B cell (primary cell): ENCODE results near the gene IL20RA. TPM values are rescaled to one million over a fixed set of nuclear protein-coding genes. Genes with fewer than 3 reads are reported as not detected.

Experiments used
- ATAC-seq: fragments of 200-7000 bp; cut with Tn5 transposase; one replicate; pipeline ENCODE4 v1.10.0; 2021; ENCODE audit warnings: low read depth, mild to moderate bottlenecking, moderate number of reproducible peaks, moderate library complexity
- CTCF ChIA-PET: fragments of 350-600 bp; sonication (Branson Sonifier 250); formaldehyde crosslinking; loops from one replicate; lab custom pipeline; 2021; ENCODE audit warnings: antibody characterized with exemption, inconsistent platforms; lab: Charles Lee
- POLR2A ChIA-PET: fragments of 350-600 bp; sonication (Branson Sonifier 250); formaldehyde crosslinking; loops from one replicate; lab custom pipeline; 2021; ENCODE audit warnings: antibody characterized with exemption; lab: Charles Lee
- DNase-seq: peaks from one replicate; pipeline ENCODE4 v3.0.0; 2013
- H2AFZ ChIP-seq: 2 replicates; pipeline ENCODE4 v1.6.1; 2012; ENCODE audit warnings: mild to moderate bottlenecking, low read depth, low read length; ENCODE audit not compliant: insufficient read depth, poor library complexity, severe bottlenecking
- H3K27ac ChIP-seq, 2 donors: 1 replicate in 1 of 2; 2 replicates in 1 of 2; pipeline ENCODE4 v1.5.1; 2012 to 2013; ENCODE audit warnings: low read length in 2 of 2, mild to moderate bottlenecking in 2 of 2, moderate library complexity in 1 of 2
- H3K27me3 ChIP-seq, 4 experiments: fragments of 200-600 bp in 1 of 4; sonication (generic) in 1 of 4; replicated peaks in 1 of 4; 1 replicate in 2 of 4; 2 replicates in 2 of 4; pipeline versions ENCODE4 v1.6.1 to v1.7.0; 2013 to 2016; ENCODE audit warnings: low read length in 3 of 4, mild to moderate bottlenecking in 2 of 4, mixed read lengths in 1 of 4, moderate library complexity in 1 of 4; ENCODE audit not compliant: insufficient read depth in 4 of 4, control insufficient read depth in 3 of 4; ENCODE audit errors: control extremely low read depth in 1 of 4
- H3K36me3 ChIP-seq, 2 experiments: replicated peaks in 1 of 2; 1 replicate in 1 of 2; 2 replicates in 1 of 2; pipeline versions ENCODE4 v1.6.1 to v1.7.1; 2013; ENCODE audit warnings: low read length in 1 of 2; ENCODE audit not compliant: insufficient read depth in 2 of 2, control insufficient read depth in 1 of 2; ENCODE audit errors: control extremely low read depth in 1 of 2, extremely low read depth in 1 of 2
- H3K4me1 ChIP-seq, 2 donors: fragments of 200-600 bp in 1 of 2; sonication (generic) in 1 of 2; 1 replicate in 1 of 2; 2 replicates in 1 of 2; pipeline versions ENCODE4 v1.5.1 to v1.6.1; 2013 to 2017; ENCODE audit warnings: low read length in 2 of 2; ENCODE audit not compliant: control insufficient read depth in 2 of 2, insufficient read depth in 2 of 2
- H3K4me2 ChIP-seq: replicated peaks from 2 replicates; pipeline ENCODE3; 2012; ENCODE audit warnings: mild to moderate bottlenecking, low read depth, low read length; ENCODE audit not compliant: poor library complexity, severe bottlenecking
- H3K4me3 ChIP-seq, 5 experiments: fragments of 200-600 bp in 1 of 5; sonication (generic) in 1 of 5; 1 replicate in 3 of 5; 2 replicates in 2 of 5; pipeline versions ENCODE4 v1.5.1 to v1.7.0; 2011 to 2016; ENCODE audit warnings: low read length in 4 of 5, mild to moderate bottlenecking in 4 of 5, low read depth in 2 of 5, control low read depth in 1 of 5, moderate library complexity in 1 of 5; ENCODE audit not compliant: insufficient read depth in 1 of 5; ENCODE audit errors: control extremely low read depth in 1 of 5, extremely low read depth in 1 of 5
- H3K79me2 ChIP-seq: fragments of 200-600 bp; sonication (generic); one replicate; pipeline ENCODE4 v1.6.0; 2016; ENCODE audit warnings: low read length; ENCODE audit not compliant: control insufficient read depth, insufficient read depth
- H3K9ac ChIP-seq: fragments of 200-600 bp; sonication (generic); 2 replicates; pipeline ENCODE4 v1.6.1; 2017; ENCODE audit warnings: mild to moderate bottlenecking, low read length, moderate library complexity
- H3K9me3 ChIP-seq, 3 donors: one replicate each; pipeline versions ENCODE4 v1.6.1 to v1.7.1; 2013; ENCODE audit warnings: low read length in 2 of 3; ENCODE audit not compliant: control insufficient read depth in 2 of 3, insufficient read depth in 1 of 3; ENCODE audit errors: control extremely low read depth in 1 of 3
- H4K20me1 ChIP-seq: 2 replicates; pipeline ENCODE4 v1.6.0; 2012; ENCODE audit warnings: mild to moderate bottlenecking, low read length; ENCODE audit not compliant: insufficient read depth, control insufficient read depth, poor library complexity, severe bottlenecking
- H3K27ac Mint-ChIP-seq: one replicate; pipeline ENCODE4 v1.8.0; 2021; ENCODE audit warnings: mixed read lengths
- H3K27me3 Mint-ChIP-seq: one replicate; pipeline ENCODE4 v1.8.0; 2021; ENCODE audit warnings: mixed read lengths
- H3K4me1 Mint-ChIP-seq: one replicate; pipeline ENCODE4 v1.8.0; 2021; ENCODE audit warnings: mixed read lengths
- H3K4me3 Mint-ChIP-seq: one replicate; pipeline ENCODE4 v1.8.0; 2021; ENCODE audit warnings: mixed read lengths
- H3K9me3 Mint-ChIP-seq: one replicate; pipeline ENCODE4 v1.8.0; 2022; ENCODE audit warnings: mixed read lengths; ENCODE audit not compliant: insufficient read depth
- CTCF ChIP-seq: fragments of 200-600 bp; IDR thresholded peaks from one replicate; pipeline ENCODE4 v1.8.0; 2022; ENCODE audit warnings: antibody characterized with exemption, mild to moderate bottlenecking
- EZH2 ChIP-seq: IDR thresholded peaks from 2 replicates; pipeline ENCODE4 v1.6.1; 2012; ENCODE audit warnings: borderline replicate concordance, low read depth, mild to moderate bottlenecking, moderate library complexity, low read length; ENCODE audit not compliant: insufficient read depth, poor library complexity, severe bottlenecking
- WGBS: methylation state at CpG from one replicate; pipeline ENCODE4 v1.1.5; 2013; ENCODE audit warnings: missing lambda C conversion rate; ENCODE audit not compliant: insufficient coverage; 5-methylcytosine and 5-hydroxymethylcytosine counted together
- intact Hi-C: fragments of 100-400 bp; cut with micrococcal nuclease; formaldehyde crosslinking; loops from one replicate; pipeline ENCODE4 v1.10.0; 2022
- polyA plus RNA-seq: library from polyadenylated mRNA; depleted of rRNA; stranded (reverse); fragments of >200 nt; gene quantifications from 2 replicates; pipeline ENCODE4 v1.2.3, GENCODE V29; 2012
- total RNA-seq, 2 donors: library from RNA; stranded (reverse); fragments of 120-200 nt in 1 of 2; gene quantifications; 1 replicate in 1 of 2; 2 replicates in 1 of 2; pipeline versions ENCODE4 v1.2.3 to v1.2.4, GENCODE V29; 2013 to 2022

The IL20RA gene
- total and polyA plus RNA-seq, 2 donors (not counting 1 experiment from before 2014, with no cell fraction given), result not detected

DNA sequence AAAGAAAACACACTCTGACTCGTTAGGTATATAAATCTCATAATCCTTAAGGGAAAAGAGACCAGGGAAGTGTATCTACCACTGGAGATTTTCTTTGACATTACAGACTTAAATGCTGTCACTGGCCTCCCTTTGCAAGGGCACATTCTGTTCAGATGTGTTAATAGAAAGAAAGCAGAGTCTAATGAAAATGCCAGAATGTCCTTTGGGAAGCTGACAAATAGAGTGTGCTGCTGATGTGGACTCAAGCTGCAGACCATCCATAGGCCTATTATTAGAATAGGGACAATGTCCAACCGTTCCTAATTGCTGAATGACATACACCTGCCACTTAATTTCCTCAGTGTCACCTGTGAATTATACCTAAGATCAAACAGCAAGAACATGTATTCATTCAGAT, 81.5 kb downstream of the IL20RA start:
- H3K27me3 Mint-ChIP-seq, result peaks cover 23% of the 10 kb centered on the region
- WGBS, result 86% methylated on average over 1 of the region's 2 CpGs

DNA sequence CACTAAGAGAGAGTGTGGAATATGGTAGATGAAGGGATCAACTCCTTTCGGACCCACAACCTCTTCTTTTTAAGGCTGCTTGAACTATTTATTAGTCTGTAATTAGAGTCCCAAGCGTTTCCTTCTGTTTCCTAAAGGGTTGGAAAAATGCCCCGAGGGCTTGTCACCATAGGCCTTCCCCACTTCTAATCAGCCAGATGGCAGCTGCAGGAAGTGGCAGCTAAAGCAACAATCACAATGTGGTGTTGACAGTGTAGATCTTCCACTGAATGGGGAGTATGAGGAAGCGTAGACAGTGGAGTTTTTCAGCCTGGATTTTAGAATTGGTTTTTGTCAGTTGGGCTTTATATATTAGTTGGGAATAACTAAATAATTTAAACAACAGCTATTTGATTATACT, 82.1 kb downstream of the IL20RA start:
- Mint-ChIP-seq H3K4me1 (peaks cover 5% of the 10 kb centered on the region), H3K27me3 (peaks cover 17% of the 10 kb centered on the region), H3K27ac (no peak overlapping the region), H3K4me3 (no peak overlapping the region), H3K9me3 (no peaks in the 10 kb centered on the region)
- Histone ChIP-seq H3K9me3 (no peaks in the 10 kb centered on the region), H3K27me3 (peaks cover 0 to 5% (median 0%) of the 10 kb centered on the region in 4 experiments), H3K4me2 (no peak overlapping the region), H3K4me1 (no peaks in the 10 kb centered on the region), H3K36me3 (no peaks in the 10 kb centered on the region), H3K4me3 (no peak overlapping the region), H2AFZ (no peak overlapping the region), H3K79me2 (no peaks in the 10 kb centered on the region), H4K20me1 (no peaks in the 10 kb centered on the region), H3K9ac (no peak overlapping the region), H3K27ac (no peak overlapping the region)
- ChIA-PET CTCF (no interaction called here), POLR2A (no interaction called here)
- 8% methylated on average over 2 of the region's 4 CpGs for WGBS
- TF ChIP-seq EZH2, result no peak
- TF ChIP-seq CTCF, result no peak
- ATAC-seq, result no peak
- no peak for DNase-seq
- intact Hi-C loops, result loop anchor here (10.0 kb wide), 1 partner anchor 202 kb away; no protein-coding TSS in a partner anchor

More for the DNA sequence above, 81.5 kb downstream of the IL20RA start:
- H3K9ac ChIP-seq, result no peak overlapping the region
- Mint-ChIP-seq H3K4me3 (no peak overlapping the region), H3K27ac (no peak overlapping the region), H3K4me1 (peaks cover 8% of the 10 kb centered on the region), H3K9me3 (no peaks in the 10 kb centered on the region)
- POLR2A ChIA-PET, result no interaction called here
- no peak for TF ChIP-seq CTCF
- no peak for TF ChIP-seq EZH2
- no peaks in the 10 kb centered on the region for H3K79me2 ChIP-seq
- H3K27me3 ChIP-seq, result peaks cover 0 to 9% (median 0%) of the 10 kb centered on the region in 4 experiments
- no peak overlapping the region for H3K4me3 ChIP-seq
- CTCF ChIA-PET, result no interaction called here
- H4K20me1 ChIP-seq, result no peaks in the 10 kb centered on the region
- H3K27ac ChIP-seq, result no peak overlapping the region
- ATAC-seq, result no peak
- H3K9me3 ChIP-seq, result no peaks in the 10 kb centered on the region
- H3K4me2 ChIP-seq, result no peak overlapping the region
- intact Hi-C loops, result loop anchor here (10.0 kb wide), 1 partner anchor 202 kb away; no protein-coding TSS in a partner anchor
- H2AFZ ChIP-seq, result no peak overlapping the region
- peaks cover 3% of the 10 kb centered on the region in 2 donors for H3K4me1 ChIP-seq
- no peak for DNase-seq
- no peaks in the 10 kb centered on the region for H3K36me3 ChIP-seq
